ENCODE measurements around the gene TRPM7.

DNA sequence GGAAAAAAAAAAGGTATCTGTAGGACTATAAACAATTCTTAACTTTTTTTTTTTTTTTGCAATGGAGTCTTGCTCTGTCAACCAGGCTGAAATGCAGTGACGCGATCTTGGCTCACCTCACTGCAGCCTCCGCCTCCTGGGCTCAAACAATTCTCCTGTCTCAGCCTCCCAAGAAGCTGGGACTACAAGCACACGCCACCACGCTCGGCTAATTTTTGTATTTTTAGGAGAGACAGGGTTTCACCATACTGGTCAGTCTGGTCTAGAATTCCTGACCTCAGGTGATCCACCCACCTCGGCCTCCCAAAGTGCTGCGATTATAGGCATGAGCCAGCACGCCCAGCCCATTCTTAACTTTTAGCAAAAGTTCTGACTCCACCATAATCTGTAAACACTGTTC, 50.5 kb downstream of the TRPM7 start:
- TF ChIP-seq, protein P1, sequence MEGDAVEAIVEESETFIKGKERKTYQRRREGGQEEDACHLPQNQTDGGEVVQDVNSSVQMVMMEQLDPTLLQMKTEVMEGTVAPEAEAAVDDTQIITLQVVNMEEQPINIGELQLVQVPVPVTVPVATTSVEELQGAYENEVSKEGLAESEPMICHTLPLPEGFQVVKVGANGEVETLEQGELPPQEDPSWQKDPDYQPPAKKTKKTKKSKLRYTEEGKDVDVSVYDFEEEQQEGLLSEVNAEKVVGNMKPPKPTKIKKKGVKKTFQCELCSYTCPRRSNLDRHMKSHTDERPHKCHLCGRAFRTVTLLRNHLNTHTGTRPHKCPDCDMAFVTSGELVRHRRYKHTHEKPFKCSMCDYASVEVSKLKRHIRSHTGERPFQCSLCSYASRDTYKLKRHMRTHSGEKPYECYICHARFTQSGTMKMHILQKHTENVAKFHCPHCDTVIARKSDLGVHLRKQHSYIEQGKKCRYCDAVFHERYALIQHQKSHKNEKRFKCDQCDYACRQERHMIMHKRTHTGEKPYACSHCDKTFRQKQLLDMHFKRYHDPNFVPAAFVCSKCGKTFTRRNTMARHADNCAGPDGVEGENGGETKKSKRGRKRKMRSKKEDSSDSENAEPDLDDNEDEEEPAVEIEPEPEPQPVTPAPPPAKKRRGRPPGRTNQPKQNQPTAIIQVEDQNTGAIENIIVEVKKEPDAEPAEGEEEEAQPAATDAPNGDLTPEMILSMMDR (IDR thresholded peaks at IDR 0.05 in 4 of 5, conservative IDR thresholded peaks at IDR 0.05 in 1 of 5), result no peak
- no peak for TF ChIP-seq POLR2A (IDR thresholded peaks at IDR 0.05)

Data from gastrocnemius medialis (tissue), 4 donors.